Measurements from ENCODE around the gene CTNNBL1.
"Not testable (repeated sequence)": the region's sequence is repeated elsewhere in the genome, so short reads cannot be mapped to it uniquely, and the experiment has no call there.

CTNNBL1 gene

DNA sequence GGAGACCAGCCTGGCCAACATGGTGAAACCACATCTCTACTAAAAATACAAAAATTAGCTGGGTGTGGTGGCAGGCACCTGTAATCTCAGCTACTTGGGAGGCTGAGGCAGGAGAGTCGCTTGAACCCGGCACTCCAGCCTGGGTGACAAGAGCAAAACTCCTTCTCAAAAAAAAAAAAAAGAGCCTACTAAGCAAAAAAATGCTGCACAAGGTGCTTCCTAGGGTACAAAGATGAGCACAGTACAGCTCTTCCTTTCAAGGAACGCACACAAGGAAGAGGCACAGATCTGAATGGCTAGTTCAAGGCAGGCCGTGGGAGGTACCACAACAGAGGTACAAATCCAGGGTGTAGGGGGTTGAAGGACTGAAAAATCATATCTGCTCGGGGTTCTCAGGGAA lies 162.2 kb downstream of the CTNNBL1 start:
- DNase-seq = not testable (repeated sequence)

- DNase-seq = no peak
Observed at GRCh38 chr20:37856932-37857660, 163.3 kb downstream of the CTNNBL1 start.

- no peak for DNase-seq
Observed at GRCh38 chr20:37859406-37860171, 165.8 kb downstream of the CTNNBL1 start.

- DNase-seq = no peak
Observed at GRCh38 chr20:37863289-37863688, 169.5 kb downstream of the CTNNBL1 start.

DNA sequence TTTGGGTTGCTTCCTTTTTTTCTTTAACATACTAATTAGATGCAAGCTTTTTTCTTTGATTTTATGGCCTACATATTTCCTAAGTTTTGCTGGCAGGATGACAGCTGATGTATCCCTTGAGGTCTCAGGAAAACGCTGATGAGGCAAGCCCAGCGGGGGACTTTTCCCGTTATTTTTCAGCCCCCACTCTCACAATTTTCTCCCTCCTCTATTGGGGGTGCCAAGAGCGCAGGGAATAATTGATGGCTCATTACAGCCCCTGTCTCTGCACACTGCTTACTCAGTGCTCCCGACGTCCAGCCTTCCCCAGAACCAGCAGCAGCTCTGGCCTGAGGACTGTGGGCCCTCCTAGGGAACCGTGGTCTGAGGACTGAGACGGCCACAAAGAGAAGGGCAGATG lies 170.5 kb downstream of the CTNNBL1 start:
- no peak for DNase-seq

DNA sequence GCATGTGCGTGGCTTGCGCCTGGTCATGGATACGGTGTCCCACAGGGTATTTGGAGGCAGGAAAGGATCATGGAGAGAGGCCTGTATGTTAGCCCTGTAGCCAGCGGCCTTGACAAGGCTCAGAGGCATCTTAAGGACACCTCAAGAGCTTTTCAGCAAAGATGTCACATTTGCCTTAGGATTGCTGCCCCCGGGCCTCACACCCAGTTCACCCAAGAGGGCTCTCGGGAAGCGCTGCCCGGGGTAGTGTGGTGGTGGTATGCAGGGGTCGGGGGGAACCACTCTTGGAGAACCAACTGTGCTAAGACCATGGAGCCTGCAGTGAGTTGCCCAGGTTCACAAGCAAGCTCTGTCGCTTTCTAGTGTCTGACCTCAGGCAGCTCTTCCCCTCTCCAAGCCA lies 172.2 kb downstream of the CTNNBL1 start:
- DNase-seq = no peak

DNA sequence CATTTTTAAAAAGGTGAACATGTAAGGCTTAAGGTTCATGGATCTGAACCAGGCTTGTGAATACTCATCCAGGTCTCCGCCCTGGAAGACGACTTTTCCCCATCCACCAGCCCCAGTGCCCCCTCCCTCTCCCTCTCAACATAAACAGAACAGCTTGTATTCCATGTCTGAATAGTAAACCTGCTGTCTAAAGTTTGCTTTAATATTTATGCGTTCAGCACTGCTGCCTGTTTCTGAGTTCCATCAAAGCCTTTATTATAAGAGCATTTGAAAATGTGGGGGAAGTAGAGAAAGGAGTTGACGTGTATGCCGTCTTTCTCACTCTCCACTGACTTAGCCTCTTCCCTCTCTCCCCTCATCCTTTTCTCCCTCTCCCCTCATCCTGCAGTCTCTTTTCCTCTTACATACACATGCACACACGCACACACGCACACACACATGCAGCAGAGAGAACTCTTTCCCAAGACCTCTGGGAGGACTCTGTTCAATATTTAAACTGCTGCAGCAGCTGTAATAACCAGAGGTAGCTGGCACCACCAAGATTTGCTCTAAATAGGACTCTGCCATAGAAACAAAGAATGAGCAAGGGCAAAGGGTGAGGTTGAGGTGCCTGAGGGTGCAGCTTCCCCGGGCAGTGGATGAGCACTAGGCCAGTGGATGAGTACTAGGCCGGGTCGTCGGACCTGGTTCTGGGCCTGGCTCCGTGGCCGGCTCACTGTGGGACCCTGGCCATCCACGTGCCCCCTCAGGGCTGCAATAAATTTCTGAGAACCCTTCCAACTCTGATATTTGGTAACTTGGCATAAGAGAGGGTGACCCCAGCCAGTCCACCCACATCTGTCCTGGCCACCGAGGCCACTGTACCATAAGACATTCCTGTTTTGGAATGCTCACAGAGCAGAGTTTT lies 173.7 kb downstream of the CTNNBL1 start:
- DNase-seq = no peak

DNA sequence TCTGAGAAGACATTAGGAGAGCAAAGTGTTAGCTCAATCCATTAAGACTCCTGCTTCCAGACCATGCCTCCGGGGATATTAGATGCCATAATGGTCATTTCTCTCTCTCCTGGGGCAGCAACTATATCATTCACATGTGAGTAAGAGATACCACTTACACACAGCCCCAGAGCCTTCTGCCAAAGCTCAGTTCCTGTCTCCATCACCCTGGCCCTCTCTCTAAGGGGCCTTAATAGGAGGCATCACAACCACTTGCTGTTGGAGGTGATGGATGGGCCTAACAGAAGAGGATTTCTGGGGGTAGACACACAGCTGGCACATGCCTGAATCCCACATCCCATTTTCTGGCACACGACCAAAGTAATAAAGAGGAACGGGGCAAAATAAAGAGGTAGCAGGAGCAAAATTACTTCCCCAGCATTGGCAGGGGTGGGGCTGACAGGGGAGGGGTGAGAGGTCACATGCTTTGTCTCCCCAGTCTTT lies 175.1 kb downstream of the CTNNBL1 start:
- DNase-seq = no peak

GRCh38 chr20:37869334-37869861 lies 175.6 kb downstream of the CTNNBL1 start:
- DNase-seq = no peak

GRCh38 chr20:37870294-37870693 lies 176.5 kb downstream of the CTNNBL1 start:
- no peak for DNase-seq

DNA sequence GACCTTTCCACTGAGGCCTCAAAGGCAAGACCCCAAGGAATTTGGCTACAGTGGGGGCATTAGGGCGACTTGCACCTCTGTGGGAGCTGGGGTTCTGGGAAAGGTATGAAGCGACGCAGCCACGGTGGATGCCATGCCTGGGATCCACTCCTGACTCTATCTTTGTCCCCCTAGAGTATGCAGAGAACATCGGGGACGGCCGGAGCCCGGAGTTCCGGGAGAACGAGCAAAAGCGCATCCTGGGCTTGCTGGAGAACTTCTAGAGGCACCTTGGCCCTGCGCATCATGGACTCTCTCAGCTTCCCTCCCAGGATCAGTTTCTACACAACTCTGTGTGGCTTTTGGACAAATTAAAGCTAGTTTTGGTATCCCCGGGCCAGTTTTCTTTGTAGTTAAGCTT lies 177.9 kb downstream of the CTNNBL1 start:
- DNase-seq = no peak

DNA sequence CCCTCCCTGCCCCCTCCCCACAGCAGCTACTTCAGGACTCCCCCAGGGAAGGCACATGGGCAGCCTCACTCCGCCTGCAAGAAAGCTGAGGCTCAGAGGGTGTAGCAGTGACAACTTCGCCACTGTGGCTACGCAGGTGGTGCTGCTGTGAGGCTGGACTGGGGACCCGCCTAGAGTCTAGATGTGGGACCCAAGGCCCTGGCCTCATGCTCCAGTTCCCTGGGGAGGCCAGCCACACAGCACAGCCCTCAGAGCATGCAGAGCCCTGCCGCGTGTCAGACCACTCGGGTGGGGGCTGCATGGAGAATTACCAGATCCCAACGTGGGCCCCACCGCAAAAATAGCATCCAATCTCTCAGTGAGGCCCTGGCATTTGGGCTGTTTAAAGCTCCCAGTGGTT lies 178.3 kb downstream of the CTNNBL1 start:
- DNase-seq = no peak

DNA sequence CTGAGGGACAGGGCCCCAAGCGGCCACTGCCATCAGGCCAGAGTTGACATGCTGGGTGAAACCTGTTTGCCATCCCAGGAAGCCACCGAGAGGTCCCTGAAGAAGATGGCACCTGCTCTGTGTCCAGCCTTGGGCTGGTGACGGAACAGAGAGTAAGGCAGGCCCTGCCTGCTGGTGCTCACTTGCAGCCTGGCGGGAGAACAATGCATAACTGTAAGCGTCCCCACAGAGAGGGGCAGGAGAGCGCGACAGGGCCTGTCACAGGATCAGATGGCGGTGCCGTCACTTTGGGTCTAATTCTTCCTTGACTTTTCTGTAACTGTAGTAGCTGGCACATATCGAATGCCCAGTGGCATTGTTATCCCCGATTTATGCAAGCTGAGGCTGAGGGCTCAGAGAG lies 180.1 kb downstream of the CTNNBL1 start:
- no peak for DNase-seq

DNA sequence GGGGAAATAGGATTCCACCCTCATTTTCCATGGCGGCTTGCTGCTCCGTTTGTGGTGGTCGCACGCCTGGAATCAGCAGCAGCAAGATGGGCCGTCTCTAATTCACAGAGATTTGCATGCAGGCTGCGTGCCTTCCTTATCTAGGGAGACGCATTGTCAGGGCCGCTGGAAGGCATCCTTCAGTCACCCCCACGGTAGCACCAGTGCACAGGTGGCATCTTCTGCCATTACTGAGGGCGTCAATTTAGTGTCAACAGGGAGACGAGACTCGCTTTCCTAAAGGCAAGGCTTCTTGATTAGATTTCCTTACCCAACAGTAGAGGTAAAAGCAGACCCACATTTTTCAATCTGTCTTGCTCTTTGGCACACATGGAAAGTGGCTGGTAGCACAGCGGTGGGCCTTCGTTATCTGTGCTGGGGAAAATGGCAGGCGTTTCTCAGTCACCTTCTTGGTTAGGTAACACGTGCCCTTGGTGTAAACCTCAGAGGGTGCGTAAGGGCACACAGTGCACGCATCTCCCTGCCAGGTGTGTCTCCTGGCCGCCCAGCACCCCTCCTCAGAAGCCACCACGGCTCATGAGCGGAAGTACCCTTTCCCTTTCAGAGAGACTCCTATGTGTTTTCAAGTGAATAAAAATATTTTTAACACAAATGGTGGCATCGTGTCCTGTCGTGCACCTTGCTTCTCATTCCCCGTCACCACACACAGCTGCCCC lies 181.8 kb downstream of the CTNNBL1 start:
- DNase-seq = no peak

- DNase-seq = no peak
Observed at GRCh38 chr20:37876863-37877262, 183.0 kb downstream of the CTNNBL1 start.

DNA sequence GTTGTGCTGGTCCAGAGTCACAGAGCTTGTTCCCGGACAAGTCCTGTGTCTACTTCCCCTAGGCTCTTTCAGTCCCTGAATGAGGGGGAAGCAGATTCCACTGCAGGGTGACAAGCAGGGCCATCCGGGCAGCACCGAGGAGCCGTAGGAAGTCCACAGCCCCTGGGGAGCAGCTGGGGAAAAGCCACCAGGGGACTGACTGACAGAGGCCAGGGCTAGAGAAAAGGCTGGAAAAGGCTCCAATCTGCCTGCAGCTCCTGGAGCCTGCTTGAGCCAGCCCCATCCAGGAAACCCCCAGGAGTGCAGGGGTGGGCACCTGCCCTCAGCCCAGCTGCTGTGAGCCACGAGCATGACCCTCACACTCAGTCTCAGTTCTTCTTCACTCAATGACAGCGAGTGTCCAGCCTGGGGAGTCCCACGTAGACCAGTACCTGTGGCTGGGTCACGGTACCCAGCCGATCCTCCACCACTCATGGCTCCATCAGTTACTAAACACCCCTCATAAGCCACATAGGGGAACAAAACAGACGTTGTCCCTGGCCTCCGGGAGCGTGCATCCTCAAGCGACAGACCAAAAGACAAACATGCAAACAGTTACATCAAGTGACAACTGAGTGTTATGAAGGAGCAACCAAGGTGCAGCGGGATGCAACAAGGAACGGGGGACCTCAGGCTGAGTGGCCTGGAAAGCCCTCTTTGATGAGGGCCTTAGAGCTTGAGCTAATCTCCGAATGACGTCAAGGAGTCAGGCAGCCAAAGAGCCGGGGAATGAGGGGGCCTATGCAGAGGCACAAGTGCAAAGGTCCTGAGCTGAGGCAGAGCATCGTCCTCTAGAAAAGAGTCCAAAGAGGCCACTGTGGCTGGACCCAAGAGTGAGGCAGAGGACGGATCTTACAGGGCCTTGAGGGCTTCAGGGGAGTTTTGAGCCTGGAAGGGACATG lies 184.3 kb downstream of the CTNNBL1 start:
- no peak for DNase-seq

DNA sequence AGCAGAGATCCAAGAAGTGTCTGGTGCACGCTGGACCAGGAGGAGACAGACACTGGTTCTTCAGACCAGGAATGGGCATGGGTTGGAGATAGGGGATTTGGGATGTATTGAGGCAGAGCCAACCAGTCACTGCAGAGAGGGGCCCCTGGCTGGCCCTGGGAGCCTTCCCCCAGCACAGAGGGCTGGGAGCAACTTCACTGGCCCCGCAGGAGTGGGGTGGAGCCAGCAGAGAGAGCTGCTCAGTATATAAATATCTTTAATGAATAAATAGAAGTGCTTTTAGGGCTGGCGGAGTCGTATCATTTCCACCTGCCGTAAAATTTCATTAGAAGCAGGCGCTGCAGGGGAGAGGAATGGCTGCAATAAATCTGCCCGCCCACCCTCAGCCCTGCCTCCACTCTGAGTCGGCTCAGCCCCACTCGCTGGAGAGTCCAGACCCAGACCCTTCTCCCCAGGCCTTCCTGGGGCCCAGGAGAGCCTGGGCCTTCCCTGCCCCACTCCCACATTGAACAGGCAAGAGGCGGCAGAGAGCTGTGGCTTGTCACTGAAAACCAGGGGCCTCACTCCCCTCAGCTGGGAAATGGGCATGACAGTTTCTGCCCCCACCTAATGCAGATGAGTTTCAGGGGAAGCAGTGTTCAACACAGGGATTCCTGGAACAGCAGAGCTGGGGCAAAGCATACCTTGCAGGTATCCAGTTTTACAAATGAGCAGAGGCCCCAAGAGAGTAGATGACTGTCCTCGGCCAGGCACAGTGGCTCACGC lies 185.2 kb downstream of the CTNNBL1 start:
- no peak for DNase-seq

DNA sequence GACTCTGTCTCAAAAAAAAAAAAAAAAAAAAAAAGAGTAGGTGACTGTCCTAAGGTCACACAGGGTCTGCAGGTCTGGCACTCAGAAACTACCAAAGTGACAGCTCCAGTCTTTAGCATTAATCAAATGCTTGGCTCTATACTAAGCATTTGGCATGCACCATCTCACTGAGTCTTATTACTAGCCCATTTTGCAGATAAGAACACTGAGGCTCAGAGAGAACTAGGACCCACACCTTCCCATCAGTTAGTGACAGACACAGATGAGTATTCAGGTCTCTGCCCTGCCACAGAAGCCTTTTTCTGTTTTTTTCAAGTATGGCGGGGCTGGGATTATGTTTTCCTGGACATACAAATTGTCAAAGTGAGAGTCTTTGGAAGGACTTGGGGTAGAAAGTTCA lies 186.0 kb downstream of the CTNNBL1 start:
- no peak for DNase-seq

DNA sequence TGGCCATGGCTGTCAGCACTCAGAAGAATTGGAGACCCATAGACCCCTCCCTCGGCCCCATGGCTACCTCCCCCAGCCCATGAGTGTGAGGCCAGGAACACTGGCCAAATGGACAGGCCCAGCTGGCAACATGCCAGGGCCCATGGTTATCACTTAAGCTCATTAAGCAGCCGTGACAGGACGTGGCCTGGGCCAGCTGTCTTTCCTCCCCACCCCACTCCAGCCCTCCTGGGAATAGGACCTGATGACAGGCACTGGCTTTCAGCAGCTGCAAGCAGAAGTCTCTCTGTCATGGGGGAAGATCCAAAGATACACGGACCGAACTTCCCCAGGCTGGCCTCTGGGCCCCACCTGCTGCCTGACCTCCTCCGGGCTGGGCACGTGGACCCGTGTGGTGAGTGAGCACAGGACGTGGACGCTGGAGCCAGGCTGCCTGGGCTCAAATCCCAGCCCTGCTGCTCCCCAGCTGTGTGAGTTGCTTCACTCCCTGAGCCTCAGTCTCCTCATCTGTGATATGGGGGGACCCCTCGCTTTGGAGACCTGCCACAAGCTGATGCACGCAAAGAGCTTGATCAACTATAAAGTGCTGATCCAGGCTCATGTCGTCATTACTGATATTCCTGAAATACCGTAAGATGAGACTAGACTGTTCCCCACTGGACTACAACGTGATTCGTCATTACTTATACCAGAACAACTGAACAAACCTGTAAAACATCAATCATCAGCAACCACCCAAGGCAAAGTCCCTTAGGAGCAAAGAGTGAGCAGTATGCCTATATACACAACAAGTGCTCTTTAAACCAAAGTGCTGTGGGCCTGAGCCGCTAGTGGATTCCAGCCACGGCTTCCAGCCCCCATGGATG lies 187.1 kb downstream of the CTNNBL1 start:
- peak; percentile 92 to 98 for DNase-seq
